WERI-Rb-1 (cell line): Measurements from ENCODE around the gene LSR.

ENCODE experiments used
- DNase-seq: peaks from one replicate; pipeline ENCODE4 v3.0.0-alpha.2; 2020
- H3K27ac ChIP-seq: fragments of 250-450 bp; sonication (Bioruptor Pico); 2 replicates; pipeline ENCODE4 v1.5.1; 2020; ENCODE audit warnings: mild to moderate bottlenecking, moderate library complexity
- H3K27me3 ChIP-seq: fragments of 250-450 bp; sonication (Bioruptor Pico); 2 replicates; pipeline ENCODE4 v1.5.1; 2021; ENCODE audit warnings: mild to moderate bottlenecking, low read depth, moderate library complexity; ENCODE audit not compliant: insufficient read depth, severe bottlenecking
- H3K36me3 ChIP-seq: fragments of 250-450 bp; sonication (Bioruptor Pico); 2 replicates; pipeline ENCODE4 v1.5.1; 2020; ENCODE audit warnings: mild to moderate bottlenecking, moderate library complexity
- H3K4me3 ChIP-seq: 2 replicates; pipeline ENCODE4 v1.5.1; 2011; ENCODE audit warnings: low read depth, mild to moderate bottlenecking, control low read depth, low read length
- H3K9me3 ChIP-seq: fragments of 250-450 bp; sonication (Bioruptor Pico); 2 replicates; pipeline ENCODE4 v1.5.1; 2021; ENCODE audit warnings: mild to moderate bottlenecking, moderate library complexity; ENCODE audit not compliant: severe bottlenecking
- TF ChIP-seq, protein P1 (sequence below): IDR thresholded peaks from 2 replicates; pipeline ENCODE4 v1.5.1; 2011; ENCODE audit warnings: low read depth, mild to moderate bottlenecking, control low read depth, inconsistent platforms, low read length

Gene LSR

DNA sequence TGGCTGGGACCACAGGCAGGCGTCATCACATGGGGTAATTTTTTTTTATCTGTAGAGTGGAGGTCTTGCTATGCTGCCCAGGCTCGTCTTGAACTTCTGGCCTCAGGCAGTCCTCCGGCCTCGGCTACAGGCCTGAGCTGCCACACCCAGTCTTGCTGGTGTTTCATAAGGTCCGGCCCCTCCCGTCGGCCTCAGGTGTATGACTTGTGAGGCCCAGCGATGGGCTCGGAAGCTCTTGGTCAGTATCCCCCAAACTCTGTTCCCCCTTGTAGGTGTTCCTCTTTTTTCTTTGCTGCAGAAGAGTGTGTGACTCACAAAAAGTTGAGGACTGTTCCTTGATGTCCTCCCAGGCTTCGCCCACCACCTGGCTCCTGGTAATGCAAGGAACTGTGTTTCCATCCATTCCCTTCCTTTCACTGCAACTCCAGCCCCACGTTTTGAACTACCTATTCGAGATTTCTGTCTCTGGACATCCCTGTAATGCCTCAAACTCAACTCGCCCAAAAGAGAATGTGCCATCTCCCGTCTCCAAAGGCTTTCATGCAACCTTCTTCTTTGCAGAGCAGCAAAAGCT, 25.0 kb downstream of the LSR start:
- no peak overlapping the region for H3K4me3 ChIP-seq
- no peak overlapping the region for H3K27ac ChIP-seq
- H3K27me3 ChIP-seq: no peaks in the 10 kb centered on the region
- no peak for DNase-seq
- H3K36me3 ChIP-seq: peaks cover 55% of the 10 kb centered on the region
- TF ChIP-seq, protein P1, sequence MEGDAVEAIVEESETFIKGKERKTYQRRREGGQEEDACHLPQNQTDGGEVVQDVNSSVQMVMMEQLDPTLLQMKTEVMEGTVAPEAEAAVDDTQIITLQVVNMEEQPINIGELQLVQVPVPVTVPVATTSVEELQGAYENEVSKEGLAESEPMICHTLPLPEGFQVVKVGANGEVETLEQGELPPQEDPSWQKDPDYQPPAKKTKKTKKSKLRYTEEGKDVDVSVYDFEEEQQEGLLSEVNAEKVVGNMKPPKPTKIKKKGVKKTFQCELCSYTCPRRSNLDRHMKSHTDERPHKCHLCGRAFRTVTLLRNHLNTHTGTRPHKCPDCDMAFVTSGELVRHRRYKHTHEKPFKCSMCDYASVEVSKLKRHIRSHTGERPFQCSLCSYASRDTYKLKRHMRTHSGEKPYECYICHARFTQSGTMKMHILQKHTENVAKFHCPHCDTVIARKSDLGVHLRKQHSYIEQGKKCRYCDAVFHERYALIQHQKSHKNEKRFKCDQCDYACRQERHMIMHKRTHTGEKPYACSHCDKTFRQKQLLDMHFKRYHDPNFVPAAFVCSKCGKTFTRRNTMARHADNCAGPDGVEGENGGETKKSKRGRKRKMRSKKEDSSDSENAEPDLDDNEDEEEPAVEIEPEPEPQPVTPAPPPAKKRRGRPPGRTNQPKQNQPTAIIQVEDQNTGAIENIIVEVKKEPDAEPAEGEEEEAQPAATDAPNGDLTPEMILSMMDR: no peak
- H3K9me3 ChIP-seq: no peaks in the 10 kb centered on the region

DNA sequence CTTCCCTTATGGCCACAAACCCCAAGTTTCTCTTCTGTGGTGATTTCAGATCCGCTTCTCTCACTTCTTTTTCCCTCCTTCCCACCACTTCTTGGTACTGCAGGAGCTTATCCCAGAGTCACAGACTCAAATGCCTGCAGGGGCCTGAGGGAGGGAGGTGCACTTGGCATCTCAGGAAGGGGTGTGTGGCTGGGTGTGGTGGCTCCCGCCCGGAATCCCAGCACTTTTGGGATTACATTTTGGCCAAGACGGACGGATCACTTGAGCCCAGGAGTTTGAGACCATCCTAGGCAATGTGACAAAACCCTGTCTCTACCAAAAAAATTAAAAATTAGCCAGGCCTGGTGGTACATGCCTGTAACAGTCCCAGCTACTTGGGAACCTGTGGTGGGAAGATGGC, 25.5 kb downstream of the LSR start:
- Histone ChIP-seq H3K27ac (no peak overlapping the region), H3K36me3 (peaks cover 60% of the 10 kb centered on the region), H3K9me3 (no peaks in the 10 kb centered on the region), H3K27me3 (no peaks in the 10 kb centered on the region), H3K4me3 (no peak overlapping the region)
- no peak for DNase-seq
- TF ChIP-seq, protein P1: no peak

DNA sequence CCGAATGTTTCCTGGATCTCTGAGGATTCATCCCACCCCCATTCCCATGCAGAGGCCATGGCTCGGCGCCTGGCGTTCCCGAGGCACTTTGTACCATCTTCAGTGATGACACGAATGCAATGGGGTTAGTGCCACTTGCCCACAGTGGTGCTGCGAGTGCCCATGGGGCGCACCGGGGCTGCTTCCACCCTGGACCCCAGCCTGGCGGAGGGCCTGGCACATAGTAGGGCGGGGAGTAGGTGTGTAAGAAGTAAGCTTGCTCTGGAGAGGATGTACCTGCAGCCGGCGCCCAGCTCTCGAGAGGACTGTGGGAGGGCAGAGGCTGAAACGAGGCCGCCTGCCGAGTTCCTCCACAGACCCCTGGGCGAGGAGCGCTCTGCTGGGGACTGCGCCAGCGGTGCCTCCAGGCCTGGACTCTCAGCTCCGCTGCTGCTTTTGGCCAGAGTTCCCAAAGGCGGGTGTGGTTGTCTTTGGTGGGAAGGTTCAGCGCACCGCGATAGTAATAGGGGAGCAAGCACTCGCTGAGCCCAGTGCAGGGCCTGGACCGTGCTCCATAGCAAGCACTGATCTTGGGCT, 28.0 kb downstream of the LSR start:
- Histone ChIP-seq H3K4me3 (no peak overlapping the region), H3K36me3 (peaks cover 45% of the 10 kb centered on the region), H3K9me3 (no peaks in the 10 kb centered on the region), H3K27me3 (no peaks in the 10 kb centered on the region), H3K27ac (no peak overlapping the region)
- no peak for DNase-seq
- TF ChIP-seq, protein P1: no peak

DNA sequence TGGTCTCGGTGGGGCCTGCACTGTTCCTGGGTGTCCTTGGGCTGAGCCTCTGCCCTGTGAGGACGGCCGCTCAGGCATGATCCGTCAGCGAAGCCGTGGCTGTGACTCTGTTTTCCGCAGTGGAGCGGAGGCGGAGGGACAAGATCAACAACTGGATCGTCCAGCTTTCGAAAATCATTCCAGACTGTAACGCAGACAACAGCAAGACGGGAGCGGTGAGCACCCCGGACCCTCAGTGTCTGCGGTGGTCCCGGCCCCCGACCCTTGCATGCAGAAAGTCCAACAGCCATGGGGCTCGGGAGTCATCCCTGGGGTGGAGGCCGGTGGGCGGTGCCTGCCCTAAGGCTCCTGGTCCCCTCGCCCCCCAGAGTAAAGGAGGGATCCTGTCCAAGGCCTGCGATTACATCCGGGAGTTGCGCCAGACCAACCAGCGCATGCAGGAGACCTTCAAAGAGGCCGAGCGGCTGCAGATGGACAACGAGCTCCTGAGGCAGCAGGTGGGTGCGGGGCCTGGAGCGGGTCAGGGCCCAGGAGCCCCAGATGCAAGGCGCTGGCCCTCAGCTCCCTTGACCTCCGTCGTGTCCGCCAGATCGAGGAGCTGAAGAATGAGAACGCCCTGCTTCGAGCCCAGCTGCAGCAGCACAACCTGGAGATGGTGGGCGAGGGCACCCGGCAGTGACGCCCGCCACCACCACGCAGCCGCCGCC, 29.9 kb downstream of the LSR start:
- Histone ChIP-seq H3K4me3 (no peak overlapping the region), H3K36me3 (peaks cover 29% of the 10 kb centered on the region), H3K9me3 (no peaks in the 10 kb centered on the region), H3K27ac (no peak overlapping the region), H3K27me3 (no peaks in the 10 kb centered on the region)
- TF ChIP-seq, protein P1: no peak
- DNase-seq: no peak

DNA sequence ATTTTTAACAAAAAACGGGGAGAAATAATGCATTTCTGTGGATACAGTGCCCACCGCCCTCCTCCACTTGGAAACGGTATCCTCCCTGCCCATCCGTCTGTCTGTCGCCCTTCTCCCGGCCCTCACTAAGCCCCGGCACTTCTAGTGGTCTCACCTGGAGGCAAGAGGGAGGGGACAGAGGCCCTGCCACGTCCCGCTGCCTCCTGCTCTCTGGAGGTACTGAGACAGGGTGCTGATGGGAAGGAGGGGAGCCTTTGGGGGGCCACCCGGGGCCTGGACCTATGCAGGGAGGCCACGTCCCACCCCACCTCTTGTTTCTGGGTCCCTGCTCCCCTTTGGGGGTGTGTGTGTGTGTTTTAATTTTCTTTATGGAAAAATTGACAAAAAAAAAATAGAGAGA, 30.6 kb downstream of the LSR start:
- H3K27ac ChIP-seq: no peak overlapping the region
- DNase-seq: no peak
- no peaks in the 10 kb centered on the region for H3K9me3 ChIP-seq
- peaks cover 23% of the 10 kb centered on the region for H3K36me3 ChIP-seq
- TF ChIP-seq, protein P1: no peak
- no peaks in the 10 kb centered on the region for H3K27me3 ChIP-seq
- no peak overlapping the region for H3K4me3 ChIP-seq
